Hematopoietic multipotent progenitor cell treated with erythropoietin and hydrocortisone succinate and interleukin-3 and kit ligand, for 8 days (in vitro differentiated cells): ENCODE results near the gene OCLN.
A peak's percentile ranks its signal among the peaks of the same experiment; 100 is the strongest.
"Not testable (repeated sequence)": the region's sequence is repeated elsewhere in the genome, so short reads cannot be mapped to it uniquely, and the experiment has no call there.

Experiments used
- DNase-seq: peaks from one replicate; pipeline ENCODE4 v3.0.0-alpha.2; 2015

OCLN gene, protein sequence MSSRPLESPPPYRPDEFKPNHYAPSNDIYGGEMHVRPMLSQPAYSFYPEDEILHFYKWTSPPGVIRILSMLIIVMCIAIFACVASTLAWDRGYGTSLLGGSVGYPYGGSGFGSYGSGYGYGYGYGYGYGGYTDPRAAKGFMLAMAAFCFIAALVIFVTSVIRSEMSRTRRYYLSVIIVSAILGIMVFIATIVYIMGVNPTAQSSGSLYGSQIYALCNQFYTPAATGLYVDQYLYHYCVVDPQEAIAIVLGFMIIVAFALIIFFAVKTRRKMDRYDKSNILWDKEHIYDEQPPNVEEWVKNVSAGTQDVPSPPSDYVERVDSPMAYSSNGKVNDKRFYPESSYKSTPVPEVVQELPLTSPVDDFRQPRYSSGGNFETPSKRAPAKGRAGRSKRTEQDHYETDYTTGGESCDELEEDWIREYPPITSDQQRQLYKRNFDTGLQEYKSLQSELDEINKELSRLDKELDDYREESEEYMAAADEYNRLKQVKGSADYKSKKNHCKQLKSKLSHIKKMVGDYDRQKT

DNA sequence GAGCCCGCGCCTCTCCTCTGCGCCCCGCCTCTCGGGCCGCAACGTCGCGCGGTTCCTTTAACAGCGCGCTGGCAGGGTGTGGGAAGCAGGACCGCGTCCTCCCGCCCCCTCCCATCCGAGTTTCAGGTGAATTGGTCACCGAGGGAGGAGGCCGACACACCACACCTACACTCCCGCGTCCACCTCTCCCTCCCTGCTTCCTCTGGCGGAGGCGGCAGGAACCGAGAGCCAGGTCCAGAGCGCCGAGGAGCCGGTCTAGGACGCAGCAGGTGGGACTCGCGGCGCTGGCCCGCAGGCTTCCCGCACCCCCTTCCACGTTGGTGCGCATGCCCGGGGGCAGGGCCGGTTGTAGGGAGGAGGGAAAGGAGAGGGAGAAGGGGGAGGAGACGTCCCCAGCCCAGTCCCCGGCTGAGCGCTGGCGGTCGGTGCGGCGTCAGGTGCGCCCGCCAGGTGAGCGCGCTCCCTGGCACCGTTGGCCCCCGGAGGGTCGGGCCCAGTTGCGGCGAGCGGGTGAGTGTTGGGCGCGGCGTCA lies at the start of gene OCLN:
Gene OCLN, plus strand, starts transcription at position 400 of the 532 bp plus-strand sequence. CDS start 11,455 bp downstream, outside the sequence.
- peak; percentile 16 for DNase-seq

DNA sequence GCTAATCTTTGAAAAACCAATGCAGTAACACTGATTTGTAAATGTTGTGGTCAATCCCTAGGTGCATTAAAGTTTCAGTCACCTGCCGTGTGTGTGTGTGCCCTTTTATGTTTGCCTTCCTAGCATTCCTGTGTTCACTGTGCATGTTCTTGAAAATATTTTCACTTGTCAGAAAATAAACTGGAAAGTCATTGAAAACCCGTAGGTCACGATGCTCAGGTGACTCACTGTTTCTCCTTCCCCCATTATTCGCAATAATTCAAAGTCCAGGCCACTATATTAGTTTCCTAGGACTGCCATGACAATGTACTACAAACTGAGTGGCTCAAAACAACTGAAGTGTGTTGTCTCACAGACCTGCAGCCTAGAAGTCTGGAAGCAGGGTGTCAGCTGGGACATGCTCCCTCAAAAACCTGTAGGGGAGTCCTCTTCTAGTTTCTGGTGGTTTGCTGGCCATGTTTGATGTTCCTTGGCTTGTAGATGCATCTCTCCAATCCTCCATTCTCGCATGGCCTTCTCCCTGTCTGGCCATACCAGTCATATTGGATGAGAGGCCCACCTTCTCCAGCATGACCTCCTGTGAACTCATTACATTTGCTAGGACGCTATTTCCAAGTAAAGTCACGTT lies 48.3 kb upstream of the OCLN start:
- no peak for DNase-seq

DNA sequence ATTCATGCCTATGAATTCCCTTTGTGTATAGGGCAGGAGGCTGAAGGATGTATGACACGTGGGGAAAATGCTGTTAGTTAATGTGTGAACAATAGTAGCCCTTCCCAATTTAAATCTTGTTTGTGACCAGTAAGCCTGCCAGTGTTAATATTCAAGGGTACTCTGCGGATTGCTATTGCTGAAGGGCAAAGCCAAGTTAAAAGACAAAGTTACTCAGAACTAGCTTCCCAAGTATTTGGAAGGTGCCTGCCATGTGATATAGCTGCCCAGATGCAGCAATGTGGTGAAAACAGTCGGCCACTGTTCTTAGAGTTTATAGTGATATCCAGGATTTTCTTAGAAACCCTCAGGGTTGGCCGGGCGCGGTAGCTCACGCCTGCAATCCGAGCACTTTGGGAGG lies 43.1 kb upstream of the OCLN start:
- DNase-seq, result no peak

DNA sequence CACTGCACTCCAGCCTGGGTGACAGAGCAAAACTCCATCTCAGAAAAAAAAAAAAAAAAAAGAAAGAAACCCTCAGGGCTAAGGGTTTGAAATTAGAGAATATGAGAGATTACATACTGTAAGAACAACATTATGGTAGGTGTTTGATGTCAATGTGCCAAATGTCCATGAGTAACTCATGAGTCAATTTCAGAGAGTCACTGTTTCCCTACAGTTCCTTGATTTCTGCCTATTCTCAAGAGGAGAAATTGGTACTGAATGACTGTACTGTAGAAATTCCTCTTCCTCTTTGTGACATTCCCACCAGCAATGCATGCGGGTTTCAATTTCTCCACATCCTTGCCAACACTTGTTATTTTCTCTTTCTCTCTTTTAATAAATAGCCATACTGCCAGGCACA lies 42.5 kb upstream of the OCLN start:
- DNase-seq, result no peak

DNA sequence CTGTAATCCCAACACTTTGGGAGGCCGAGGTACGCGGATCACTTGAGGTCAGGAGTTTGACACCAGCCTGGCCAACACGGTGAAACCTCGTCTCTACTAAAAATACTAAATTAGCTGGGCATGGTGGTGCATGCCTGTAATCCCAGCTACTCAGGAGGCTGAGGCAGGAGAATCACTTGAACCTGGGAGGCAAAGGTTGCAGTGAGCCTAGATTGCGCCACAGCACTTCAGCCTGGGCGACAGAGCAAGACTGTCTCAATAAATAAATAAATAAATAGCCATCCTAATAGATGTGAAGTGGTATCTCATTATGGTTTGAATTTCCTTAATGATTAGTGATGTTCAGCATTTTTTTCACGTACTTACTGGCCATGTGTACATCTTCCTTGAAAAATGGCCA lies 42.1 kb upstream of the OCLN start:
- not testable (repeated sequence) for DNase-seq

DNA sequence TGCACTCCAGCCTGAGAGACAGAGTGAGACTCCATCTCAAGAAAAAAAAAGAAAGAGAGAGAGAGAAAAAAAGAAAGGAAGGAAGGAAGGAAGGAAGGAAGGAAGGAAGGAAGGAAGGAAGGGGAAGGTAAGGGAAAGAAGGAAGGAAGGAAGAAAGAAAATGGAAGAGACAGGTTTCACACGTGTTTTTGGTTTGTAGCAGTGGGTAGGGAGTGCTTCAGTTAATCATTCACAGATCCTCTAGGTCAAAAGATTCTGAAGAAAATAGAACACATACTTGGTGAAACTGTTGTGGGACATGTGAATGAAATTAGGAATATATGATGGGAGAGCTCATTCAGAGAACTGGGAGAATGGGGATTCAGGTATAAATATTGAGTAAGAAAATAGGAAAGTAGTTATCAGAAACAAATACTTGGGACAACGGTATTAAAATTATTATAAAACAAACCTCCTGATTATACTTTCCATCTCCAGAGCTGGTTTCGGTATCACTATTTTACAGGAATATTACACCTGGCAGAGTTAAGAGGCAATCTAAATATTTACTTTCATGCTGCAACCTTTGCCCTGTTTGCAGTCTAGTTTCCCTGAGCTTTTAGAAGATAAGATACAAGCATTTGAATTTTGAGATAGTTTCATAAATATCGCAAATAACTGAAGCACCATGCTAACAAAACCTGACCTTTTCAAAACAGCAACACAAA lies 40.5 kb upstream of the OCLN start:
- DNase-seq, result no peak

DNA sequence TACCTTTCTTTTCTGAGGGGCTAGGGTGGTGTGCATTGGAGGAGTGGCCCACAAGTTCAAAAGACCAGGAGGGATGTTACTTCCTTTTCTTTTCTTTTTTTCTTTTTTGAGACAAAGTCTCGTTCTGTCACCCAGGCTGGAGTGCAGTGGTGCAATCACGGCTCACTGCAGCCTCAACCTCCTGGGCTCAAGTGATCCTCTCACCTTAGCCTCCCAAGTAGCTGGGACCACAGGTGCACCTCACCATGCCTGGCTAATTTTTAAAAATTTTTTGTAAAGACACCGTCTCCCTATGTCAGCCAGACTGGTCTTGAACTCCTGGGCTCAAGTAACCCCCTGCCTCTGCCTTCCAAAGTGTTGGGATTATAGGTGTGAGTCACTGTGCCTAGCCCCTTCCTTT lies 39.1 kb upstream of the OCLN start:
- not testable (repeated sequence) for DNase-seq

DNA sequence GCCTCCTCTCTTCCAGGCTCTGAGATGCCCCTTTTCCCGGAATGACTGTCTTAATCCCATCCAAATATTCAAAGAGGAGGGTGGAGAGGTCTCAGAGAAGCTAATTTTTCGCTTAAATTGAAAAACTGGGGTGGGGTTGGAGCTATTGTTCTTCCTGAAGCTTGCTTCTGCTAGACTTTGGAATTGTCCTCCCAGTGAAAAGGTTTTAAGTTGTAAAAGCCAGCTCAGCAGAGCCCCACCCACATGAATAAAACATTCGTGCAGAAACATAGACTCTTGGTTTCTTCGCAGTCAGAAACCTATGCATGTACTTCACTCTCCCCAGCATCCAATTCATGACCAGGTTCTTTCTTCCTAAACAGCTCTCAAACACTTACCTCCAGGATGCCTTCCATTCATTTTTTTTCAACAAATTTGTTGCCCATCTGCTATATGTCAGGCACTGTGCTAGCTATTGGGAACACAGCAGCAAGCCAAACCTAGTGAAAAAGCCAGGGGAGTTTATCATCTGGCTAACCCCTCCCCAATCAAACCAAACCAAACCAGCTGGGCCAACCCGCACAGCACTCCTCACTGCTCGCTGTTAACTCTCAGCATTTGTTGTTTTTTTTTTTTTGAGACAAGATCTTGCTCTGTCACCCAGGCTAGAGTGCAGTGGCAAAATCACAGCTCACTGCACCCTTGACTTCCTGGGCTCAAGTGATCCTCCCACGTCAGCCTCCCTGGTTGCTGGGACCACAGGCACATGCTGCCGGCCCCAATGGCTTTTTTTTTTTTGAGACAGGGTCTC lies 37.9 kb upstream of the OCLN start:
- DNase-seq, result no peak

DNA sequence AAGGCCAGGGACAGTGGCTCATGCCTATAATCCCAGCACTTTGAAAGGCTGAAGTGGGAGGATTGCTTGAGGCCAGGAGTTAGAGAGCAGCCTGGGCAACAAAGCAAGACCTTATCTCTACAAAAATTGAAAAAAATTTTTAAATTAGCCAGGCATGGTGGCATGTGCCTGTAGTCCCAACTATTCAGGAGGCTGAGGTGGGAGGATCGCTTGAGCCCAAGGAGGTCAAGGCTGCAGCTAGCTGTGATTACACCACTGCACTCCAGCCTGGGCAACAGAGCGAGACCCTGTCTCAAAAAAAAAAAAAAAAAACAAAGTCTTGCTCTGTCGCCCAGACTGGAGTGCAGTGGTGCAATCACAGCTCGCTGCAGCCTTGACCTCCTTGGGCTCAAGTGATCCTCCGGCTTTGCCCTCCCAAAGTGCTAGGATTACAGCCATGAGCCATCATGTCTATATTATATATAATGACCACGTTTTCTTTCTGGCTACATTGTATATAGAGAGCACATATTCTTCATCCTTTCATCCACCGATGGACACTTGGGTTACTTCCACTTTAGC lies 37.1 kb upstream of the OCLN start:
- not testable (repeated sequence) for DNase-seq

DNA sequence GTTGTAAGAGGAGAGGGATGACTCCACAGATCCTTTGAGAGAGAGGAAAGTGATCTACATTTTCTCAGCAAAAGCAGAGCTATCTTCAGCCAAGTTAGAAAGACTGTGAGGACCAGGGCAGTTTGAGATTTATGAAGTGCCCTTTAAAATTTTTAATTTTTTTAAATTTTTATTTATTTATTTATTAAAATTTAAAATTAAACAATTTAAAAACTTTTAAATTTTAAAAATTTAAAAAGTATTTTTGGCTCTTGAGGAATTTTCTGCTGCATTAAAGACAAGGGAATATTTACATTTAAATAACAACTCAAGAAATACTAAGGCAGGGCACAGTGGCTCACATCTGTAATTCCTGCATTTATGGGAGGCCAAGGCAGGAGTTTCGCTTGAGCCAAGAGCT lies 30.4 kb upstream of the OCLN start:
- DNase-seq, result no peak

DNA sequence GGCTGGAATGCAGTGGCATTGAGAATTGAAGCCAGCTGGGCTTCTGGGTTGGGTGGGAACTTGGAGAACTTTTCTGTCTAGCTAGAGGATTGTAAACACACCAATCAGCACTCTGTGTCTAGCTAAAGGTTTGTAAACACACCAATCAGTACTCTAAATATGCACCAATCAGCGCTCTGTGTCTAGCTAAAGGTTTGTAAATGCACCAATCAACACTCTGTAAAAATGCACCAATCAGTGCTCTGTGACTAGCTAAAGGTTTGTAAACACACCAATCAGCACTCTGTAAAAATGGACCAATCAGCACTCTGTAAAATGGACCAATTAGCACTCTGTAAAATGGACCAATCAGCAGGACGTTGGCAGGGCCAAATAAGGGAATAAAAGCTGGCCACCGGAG lies 26.2 kb upstream of the OCLN start:
- not testable (repeated sequence) for DNase-seq

DNA sequence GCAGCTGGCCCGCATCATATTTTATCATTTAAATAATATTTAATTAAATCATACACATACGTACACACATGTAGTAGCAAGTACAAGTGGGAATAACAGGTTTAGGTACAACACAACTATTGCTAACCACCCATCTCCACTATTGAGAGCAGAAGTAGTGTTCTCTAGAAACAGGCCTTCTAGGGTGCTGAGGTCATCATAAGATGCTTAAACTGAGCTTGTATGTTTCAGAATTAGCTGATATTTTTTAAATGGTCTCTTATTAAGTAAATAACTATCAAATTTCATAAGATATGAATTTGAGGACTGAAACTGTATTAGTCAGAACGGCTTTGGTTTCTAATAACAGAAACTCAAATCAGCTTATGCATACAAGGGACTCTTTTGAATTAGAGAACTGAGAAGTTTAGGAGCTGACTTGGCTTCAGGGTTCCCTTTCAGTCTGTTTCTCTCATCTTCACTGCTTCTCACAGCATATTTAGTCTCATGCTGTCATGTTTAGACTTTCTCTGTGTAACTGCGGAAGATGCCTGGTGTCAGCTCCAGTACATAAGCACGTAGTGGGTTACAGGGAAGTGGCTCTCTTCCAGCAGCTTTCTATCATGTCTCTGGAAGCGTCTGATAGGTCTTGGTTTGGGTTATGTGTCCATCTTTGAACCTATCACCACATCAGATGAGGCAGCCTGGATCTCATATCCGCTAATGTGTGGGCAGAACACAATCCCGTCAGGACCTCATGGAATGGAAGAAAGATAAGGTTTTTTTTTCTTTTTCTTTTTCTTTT lies 25.0 kb upstream of the OCLN start:
- no peak for DNase-seq

DNA sequence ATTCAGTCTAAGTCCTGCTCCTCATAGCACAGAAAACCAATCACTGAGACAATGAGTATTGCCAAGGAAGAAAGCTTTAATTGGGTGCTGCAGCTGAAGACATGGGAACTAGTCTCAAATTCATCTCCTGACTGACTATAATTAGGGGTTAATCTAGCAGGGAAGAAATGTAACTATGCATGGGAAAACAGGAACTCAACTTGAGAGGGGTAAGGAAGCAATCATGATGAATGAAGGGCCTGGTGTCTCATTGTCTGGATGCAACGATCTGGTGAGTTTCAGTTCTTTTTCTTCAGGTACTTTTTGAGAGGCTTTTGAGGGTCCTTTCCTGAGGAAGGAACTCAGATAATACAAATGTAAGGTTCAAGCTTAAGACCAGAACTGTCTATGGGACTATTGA lies 24.0 kb upstream of the OCLN start:
- DNase-seq, result no peak

DNA sequence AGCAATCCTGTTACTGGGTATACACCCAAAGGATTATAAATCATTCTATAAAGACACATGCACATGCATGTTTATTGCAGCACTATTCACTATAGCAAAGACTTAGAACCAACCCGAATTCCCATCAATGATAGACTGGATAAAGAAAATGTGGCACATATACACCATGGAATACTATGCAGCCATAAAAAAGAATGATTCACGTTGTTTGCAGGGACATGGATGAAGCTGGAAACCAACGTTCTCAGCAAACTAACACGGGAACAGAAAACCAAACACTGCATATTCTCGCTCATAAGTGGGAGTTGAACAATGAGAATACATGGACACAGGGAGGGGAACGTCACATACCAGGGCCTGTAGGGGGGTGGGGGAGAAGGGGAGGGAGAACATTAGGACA lies 21.1 kb upstream of the OCLN start:
- not testable (repeated sequence) for DNase-seq

DNA sequence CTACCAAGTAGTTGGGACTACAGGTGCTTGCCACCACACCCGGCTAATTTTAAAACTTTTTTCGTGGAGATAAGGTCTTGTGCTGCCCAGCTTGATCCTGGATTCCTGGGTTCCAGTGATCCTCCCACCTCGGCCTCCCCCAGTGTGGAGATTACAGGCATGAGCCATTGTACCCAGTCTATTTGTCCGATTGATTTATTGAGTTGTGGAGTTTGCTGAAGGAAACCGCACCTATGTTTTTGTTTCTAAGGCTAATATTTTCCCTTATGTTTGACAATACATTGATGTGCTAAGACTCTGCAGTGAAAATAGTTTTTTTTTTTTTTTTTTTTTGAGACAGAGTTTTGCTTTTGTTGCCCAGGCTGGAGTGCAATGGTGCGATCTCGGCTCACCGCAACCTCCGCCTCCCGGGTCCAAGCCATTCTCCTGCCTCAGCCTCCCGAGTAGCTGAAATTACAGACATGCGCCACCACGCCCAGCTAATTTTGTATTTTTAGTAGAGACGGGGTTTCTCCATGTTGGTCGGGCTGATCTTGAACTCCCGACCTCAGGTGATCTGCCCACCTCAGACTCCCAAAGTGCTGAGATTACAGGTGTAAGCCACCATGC lies 20.0 kb upstream of the OCLN start:
- not testable (repeated sequence) for DNase-seq

DNA sequence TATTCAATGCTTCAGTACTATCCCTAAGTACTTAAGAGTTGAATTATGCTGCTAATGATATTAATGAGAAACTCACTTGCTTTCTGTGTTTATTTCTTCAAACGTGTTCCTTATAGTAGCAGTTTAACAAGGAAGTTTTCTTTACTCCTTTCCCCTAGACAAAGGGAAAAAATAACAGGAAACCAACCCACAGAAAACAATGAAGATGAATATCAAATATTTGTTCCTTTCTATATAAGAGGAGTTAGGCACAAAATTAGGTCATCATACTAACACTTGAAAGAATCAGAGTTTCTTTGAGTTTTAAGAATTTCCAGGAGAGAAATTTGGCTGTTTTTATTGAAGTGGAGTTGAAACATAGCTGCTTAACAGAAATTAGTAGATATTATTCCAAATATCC lies 15.4 kb upstream of the OCLN start:
- no peak for DNase-seq

DNA sequence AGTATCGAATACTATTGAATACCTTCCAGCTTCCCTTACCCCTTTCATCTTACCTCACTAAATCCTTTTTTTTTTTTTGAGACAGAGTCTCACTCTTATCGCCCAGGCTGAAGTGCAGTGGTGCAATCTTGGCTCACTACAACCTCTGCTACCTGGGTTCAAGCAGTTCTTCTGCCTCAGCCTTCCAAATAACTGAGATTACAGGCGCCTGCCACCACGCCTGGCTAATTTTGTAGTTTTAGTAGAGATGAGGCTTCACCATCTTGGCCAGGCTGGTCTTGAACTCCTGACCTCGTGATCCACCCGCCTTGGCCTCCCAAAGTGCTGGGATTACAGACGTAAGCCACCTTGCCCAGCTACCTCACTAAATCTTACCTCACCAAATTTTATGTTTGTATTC lies 14.3 kb upstream of the OCLN start:
- not testable (repeated sequence) for DNase-seq

DNA sequence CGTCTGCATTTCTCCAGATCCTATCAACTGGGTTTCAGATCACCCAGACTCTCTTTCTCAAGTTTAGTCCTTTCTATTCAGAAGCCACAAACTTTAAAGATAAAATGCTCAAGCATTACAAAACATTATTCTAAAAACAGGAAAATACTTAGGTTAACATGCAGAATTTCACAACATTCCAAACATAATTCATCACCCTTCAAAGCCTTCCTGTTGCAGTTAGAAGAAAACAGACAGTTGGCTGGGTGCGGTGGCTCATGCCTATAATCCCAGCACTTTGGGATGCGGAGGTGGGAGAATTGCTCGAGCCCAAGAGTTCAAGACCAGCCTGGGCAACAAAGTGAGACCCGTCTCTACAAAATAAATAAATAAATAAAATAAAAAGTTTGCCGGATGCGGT lies 7.7 kb upstream of the OCLN start:
- DNase-seq, result no peak

DNA sequence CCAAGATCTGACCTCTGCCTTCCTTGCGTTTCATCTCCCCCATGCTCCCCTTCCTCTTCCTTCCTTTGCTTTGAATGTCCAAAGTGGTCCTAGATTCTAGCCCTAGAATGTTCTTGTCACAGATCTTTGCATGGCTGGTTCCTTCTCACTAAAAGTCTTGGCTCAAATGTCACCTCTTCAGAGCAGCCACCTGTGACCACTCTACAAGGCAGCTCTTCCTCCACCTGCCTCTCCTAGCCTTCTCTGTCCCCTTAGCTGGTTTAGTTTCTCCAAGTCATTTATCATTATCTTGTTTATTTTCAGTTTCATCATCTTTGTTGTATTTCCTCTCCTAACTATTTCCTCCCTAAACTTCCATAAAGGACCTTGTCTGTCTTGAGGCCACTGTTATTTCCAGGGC lies 7.1 kb upstream of the OCLN start:
- no peak for DNase-seq

DNA sequence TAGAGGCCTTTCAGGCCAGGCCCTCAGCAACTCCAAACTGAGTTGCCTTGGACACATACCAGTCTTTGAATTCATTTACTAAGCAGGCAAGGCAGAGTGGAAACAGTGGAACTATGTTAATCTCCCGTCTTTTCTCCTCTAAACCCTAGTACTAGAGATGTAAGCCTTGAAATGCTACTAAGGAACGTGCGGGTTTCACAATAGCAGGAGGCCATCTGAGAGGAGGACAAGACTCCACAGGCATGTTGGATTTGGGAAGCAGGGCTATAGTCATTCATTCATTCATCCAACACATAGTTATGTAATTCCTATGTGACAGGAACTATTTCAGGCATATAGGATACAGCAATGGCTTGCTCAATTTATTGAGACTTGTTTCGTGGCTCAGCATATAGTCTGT lies 3.3 kb upstream of the OCLN start:
- no peak for DNase-seq

DNA sequence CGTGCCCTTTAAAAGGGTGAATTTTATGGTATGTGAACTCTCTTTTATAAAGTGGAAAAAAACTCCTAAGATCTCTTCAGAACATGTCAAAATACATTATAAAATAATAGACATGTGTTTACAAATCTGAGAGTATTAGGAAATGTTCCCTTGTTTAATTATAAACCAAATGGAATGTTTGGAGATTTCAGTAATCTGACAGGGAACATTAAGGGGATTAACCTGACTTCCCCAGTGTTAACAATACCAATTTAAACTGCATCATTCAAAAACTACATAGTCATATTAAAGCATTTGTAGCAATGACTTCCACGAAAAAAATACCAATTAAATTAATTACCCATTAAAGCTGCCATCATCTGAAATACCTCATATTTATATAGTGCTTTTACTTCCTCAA lies 1.6 kb upstream of the OCLN start:
- DNase-seq, result no peak
